K562 (cell line): ENCODE results near the gene MYL12A. TPM values are rescaled to one million over a fixed set of nuclear protein-coding genes. Genes with fewer than 3 reads are reported as not detected.

ENCODE experiments used
- BMI1 ChIP-seq: fragments of 150-350 bp; IDR thresholded peaks from 2 replicates; pipeline ENCODE4 v1.6.1; 2014; ENCODE audit warnings: low read length
- CHD4 ChIP-seq: fragments of 200-600 bp; sonication (generic); IDR thresholded peaks from 3 replicates; pipeline ENCODE4 v1.6.1; 2012; ENCODE audit warnings: low read depth, mild to moderate bottlenecking, mixed read lengths, low read length, inconsistent platforms; ENCODE audit not compliant: insufficient read depth, insufficient replicate concordance, poor library complexity, severe bottlenecking
- CREBBP ChIP-seq: IDR thresholded peaks from one replicate; pipeline ENCODE4 v1.6.1; 2012; ENCODE audit warnings: low read depth, mild to moderate bottlenecking, control low read depth, inconsistent platforms, low read length
- DPF2 ChIP-seq: fragments of 450-650 bp; IDR thresholded peaks from 2 replicates; pipeline ENCODE4 v1.6.1; 2016
- FOS ChIP-seq: IDR thresholded peaks from 3 replicates; pipeline ENCODE4 v1.6.1; 2011; ENCODE audit not compliant: insufficient read length; ENCODE audit errors: extremely low read depth
- HNRNPH1 ChIP-seq: fragments of 200-400 bp; formaldehyde crosslinking; optimal IDR thresholded peaks from 2 replicates; pipeline ENCODE3; 2017; ENCODE audit warnings: low read depth, mild to moderate bottlenecking, low read length, moderate library complexity
- LARP7 ChIP-seq: fragments of 450-650 bp; IDR thresholded peaks from 2 replicates; pipeline ENCODE4 v1.6.1; 2016
- NR3C1 ChIP-seq: sonication (generic); formaldehyde crosslinking; IDR thresholded peaks from 2 replicates; pipeline ENCODE4 v1.8.1; 2022; ENCODE audit warnings: missing genetic modification reagents
- SIN3A ChIP-seq, 2 experiments: fragments of 150-350 bp in 1 of 2; IDR thresholded peaks; 2 replicates each; pipeline ENCODE4 v1.6.1; 2011 to 2016; ENCODE audit warnings: borderline replicate concordance in 2 of 2, low read depth in 2 of 2, low read length in 2 of 2, mild to moderate bottlenecking in 2 of 2, moderate library complexity in 2 of 2; ENCODE audit not compliant: control insufficient read depth in 1 of 2
- THRAP3 ChIP-seq: fragments of 450-650 bp; IDR thresholded peaks from 2 replicates; pipeline ENCODE4 v1.6.1; 2016; ENCODE audit warnings: mild to moderate bottlenecking, inconsistent platforms, borderline replicate concordance
- ZBTB34 ChIP-seq: fragments of 250-450 bp; sonication (Bioruptor Pico); IDR thresholded peaks from 2 replicates; pipeline ENCODE4 v1.8.0; 2021; ENCODE audit warnings: mild to moderate bottlenecking, moderate library complexity
- ZNF197 ChIP-seq: fragments of 200-800 bp; sonication (Bioruptor generic); IDR thresholded peaks from 2 replicates; pipeline ENCODE4 v1.6.1; 2016; ENCODE audit warnings: low read depth, missing genetic modification characterization, missing compliant biosample characterization
- ZNF407 ChIP-seq: fragments of 450-650 bp; IDR thresholded peaks from 2 replicates; pipeline ENCODE4 v1.6.1; 2016; ENCODE audit warnings: low read depth
- polyA plus RNA-seq, 8 experiments: library from polyadenylated mRNA; depleted of rRNA in 4 of 8; stranded (reverse) in 5 of 8; unstranded in 3 of 8; fragments of >200 nt; fragmentation: Nextera tagmentation in 2 of 8; fragmentation: Illumina TruSeq in 1 of 8; extraction: Ambion mirVana in 2 of 8; extraction: Trizol in 1 of 8; gene quantifications; 2 replicates each; pipeline versions ENCODE4 v1.2.1 to v1.2.3, GENCODE V29; 2011 to 2014; ENCODE audit warnings: inconsistent platforms in 1 of 8, missing spikeins in 1 of 8
- total RNA-seq, 7 experiments: library from RNA; depleted of rRNA in 6 of 7; stranded (reverse); fragments of >200 nt in 6 of 7; fragmentation: Illumina TruSeq in 2 of 7; extraction: Trizol in 2 of 7; gene quantifications; 2 replicates each; pipeline versions ENCODE4 v1.2.1 to v1.2.3, GENCODE V29; 2011 to 2021; ENCODE audit warnings: low replicate concordance in 1 of 7
- TF ChIP-seq, protein P1 (sequence below): IDR thresholded peaks from 3 replicates; pipeline ENCODE4 v1.6.1; 2011; ENCODE audit warnings: borderline replicate concordance, mild to moderate bottlenecking, moderate library complexity; ENCODE audit not compliant: insufficient read length; ENCODE audit errors: extremely low read depth

The MYL12A gene
- total and polyA plus RNA-seq, 9 of the 15 experiments (the other 6 are each of a cell fraction or from before 2014, with no cell fraction given), result 308 to 1,031 (median 559) TPM

DNA sequence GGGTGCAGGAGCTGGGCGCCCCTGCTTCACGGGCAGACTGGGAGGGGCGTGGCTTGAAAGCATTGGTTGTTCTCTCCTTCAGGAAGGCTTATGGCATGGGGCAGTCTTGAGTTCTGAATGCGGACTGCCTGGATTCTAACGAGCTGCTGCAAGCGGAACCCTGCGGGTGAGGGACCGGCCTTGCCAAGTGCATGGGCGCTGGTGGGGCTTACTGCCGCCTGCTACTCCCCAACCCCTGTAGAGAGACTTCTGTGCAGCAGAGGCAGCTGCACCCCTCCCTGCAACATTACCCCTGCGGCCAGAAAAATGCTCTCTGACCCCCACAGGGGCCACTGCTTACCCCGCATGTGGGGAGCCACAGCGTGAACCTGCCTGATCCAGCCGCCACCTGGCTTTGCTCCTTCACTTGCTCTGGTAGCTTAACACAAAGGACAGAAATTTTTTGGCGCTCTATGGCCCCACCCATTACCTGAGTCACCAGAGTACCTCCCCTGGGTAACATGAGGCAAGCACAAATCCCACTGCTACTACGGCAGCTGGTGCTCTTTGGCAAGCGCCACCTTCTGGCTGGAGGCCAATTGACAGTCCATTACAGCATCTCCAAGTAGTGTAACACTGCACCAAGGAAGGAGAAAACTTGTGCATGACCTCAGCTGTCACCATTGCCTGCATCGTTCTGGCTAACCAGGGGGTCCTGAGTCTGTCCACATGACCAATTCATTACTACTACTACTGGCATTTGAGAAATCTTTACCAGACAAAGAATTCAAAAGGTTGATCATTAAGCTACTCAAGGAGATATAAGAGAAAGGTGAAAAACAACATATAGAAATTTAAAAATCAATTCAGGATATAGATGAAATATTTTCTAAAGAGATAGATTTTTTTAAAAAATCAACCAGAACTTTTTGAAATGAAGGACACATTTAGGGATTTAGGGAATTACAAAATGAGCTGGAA is 49.7 kb downstream of the MYL12A start (continued):
- TF ChIP-seq SIN3A (IDR thresholded peaks at IDR 0.05; ENCODE audit: borderline replicate concordance in 2 of 2, control insufficient read depth in 1 of 2, low read depth in 2 of 2, low read length in 2 of 2) (no peak), THRAP3 (no peak), BMI1 (no peak), ZBTB34 (CRISPR knock-in tag) (no peak), CREBBP (no peak), HNRNPH1 (no peak), LARP7 (no peak), ZNF197 (CRISPR knock-in tag) (no peak), ZNF407 (no peak), DPF2 (peak; percentile 55; the same call in 1 of the 2 replicates), CHD4 (no peak), NR3C1 (CRISPR knock-in tag) (no peak), FOS (no peak)
- TF ChIP-seq, protein P1, sequence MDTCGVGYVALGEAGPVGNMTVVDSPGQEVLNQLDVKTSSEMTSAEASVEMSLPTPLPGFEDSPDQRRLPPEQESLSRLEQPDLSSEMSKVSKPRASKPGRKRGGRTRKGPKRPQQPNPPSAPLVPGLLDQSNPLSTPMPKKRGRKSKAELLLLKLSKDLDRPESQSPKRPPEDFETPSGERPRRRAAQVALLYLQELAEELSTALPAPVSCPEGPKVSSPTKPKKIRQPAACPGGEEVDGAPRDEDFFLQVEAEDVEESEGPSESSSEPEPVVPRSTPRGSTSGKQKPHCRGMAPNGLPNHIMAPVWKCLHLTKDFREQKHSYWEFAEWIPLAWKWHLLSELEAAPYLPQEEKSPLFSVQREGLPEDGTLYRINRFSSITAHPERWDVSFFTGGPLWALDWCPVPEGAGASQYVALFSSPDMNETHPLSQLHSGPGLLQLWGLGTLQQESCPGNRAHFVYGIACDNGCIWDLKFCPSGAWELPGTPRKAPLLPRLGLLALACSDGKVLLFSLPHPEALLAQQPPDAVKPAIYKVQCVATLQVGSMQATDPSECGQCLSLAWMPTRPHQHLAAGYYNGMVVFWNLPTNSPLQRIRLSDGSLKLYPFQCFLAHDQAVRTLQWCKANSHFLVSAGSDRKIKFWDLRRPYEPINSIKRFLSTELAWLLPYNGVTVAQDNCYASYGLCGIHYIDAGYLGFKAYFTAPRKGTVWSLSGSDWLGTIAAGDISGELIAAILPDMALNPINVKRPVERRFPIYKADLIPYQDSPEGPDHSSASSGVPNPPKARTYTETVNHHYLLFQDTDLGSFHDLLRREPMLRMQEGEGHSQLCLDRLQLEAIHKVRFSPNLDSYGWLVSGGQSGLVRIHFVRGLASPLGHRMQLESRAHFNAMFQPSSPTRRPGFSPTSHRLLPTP, result no peak
